H9 (cell line): Measurements from ENCODE around the gene SDHAF2. TPM values are rescaled to one million over a fixed set of nuclear protein-coding genes. Genes with fewer than 3 reads are reported as not detected.

Experiments
- DNase-seq: peaks from one replicate; pipeline ENCODE4 v3.0.0-alpha.2; 2017
- H2AFZ ChIP-seq: one replicate; pipeline ENCODE4 v1.6.1; 2013; ENCODE audit warnings: mild to moderate bottlenecking, low read length, control low read depth, moderate library complexity
- H2AK5ac ChIP-seq: 2 replicates; pipeline ENCODE4 v1.6.1; 2013; ENCODE audit warnings: low read length, control low read depth, mixed read lengths; ENCODE audit not compliant: insufficient read length
- H2BK120ac ChIP-seq: one replicate; pipeline ENCODE4 v1.6.1; 2013; ENCODE audit warnings: low read depth, mild to moderate bottlenecking, low read length, control low read depth, inconsistent platforms; ENCODE audit not compliant: poor library complexity, severe bottlenecking
- H2BK12ac ChIP-seq: 2 replicates; pipeline ENCODE4 v1.6.1; 2013; ENCODE audit warnings: low read length, control low read depth, mixed read lengths, low read depth; ENCODE audit not compliant: insufficient read length
- H2BK15ac ChIP-seq: 2 replicates; pipeline ENCODE4 v1.6.1; 2013; ENCODE audit warnings: low read depth, low read length, control low read depth
- H2BK20ac ChIP-seq: one replicate; pipeline ENCODE4 v1.6.1; 2013; ENCODE audit warnings: low read depth, mild to moderate bottlenecking, low read length, control low read depth, inconsistent platforms; ENCODE audit not compliant: poor library complexity, severe bottlenecking
- H2BK5ac ChIP-seq: 2 replicates; pipeline ENCODE4 v1.6.1; 2013; ENCODE audit warnings: low read length, control low read depth, mixed read lengths; ENCODE audit not compliant: insufficient read length
- H3K14ac ChIP-seq: 2 replicates; pipeline ENCODE4 v1.6.1; 2013; ENCODE audit warnings: low read length, control low read depth; ENCODE audit not compliant: insufficient read depth
- H3K18ac ChIP-seq: 2 replicates; pipeline ENCODE4 v1.6.1; 2013; ENCODE audit warnings: low read depth, mild to moderate bottlenecking, mixed read lengths, low read length, control low read depth; ENCODE audit not compliant: insufficient read length
- H3K23ac ChIP-seq: 2 replicates; pipeline ENCODE4 v1.6.1; 2013; ENCODE audit warnings: low read length, control low read depth, mixed read lengths, low read depth; ENCODE audit not compliant: insufficient read length
- H3K23me2 ChIP-seq: 2 replicates; pipeline ENCODE4 v1.6.1; 2013; ENCODE audit warnings: low read depth, mild to moderate bottlenecking, mixed read lengths, low read length, control low read depth; ENCODE audit not compliant: insufficient read length, poor library complexity, severe bottlenecking
- H3K27ac ChIP-seq: 2 replicates; pipeline ENCODE4 v1.5.1; 2013; ENCODE audit warnings: low read length, control low read depth, mixed read lengths, low read depth; ENCODE audit not compliant: insufficient read length
- H3K27me3 ChIP-seq: 2 replicates; pipeline ENCODE4 v1.6.1; 2013; ENCODE audit warnings: low read length, control low read depth, inconsistent platforms; ENCODE audit not compliant: insufficient read depth
- H3K4ac ChIP-seq: 2 replicates; pipeline ENCODE4 v1.6.1; 2013; ENCODE audit warnings: low read depth, mild to moderate bottlenecking, control low read depth, inconsistent platforms, low read length, moderate library complexity
- H3K4me1 ChIP-seq: 2 replicates; pipeline ENCODE4 v1.6.1; 2013; ENCODE audit warnings: low read length, control low read depth, inconsistent platforms; ENCODE audit not compliant: insufficient read depth
- H3K4me2 ChIP-seq: 2 replicates; pipeline ENCODE4 v1.6.1; 2013; ENCODE audit warnings: low read length, control low read depth, mixed read lengths; ENCODE audit not compliant: insufficient read length, insufficient read depth
- H3K56ac ChIP-seq: 2 replicates; pipeline ENCODE4 v1.6.1; 2013; ENCODE audit warnings: low read depth, mild to moderate bottlenecking, mixed read lengths, low read length, control low read depth; ENCODE audit not compliant: insufficient read length
- H3K79me1 ChIP-seq: 2 replicates; pipeline ENCODE4 v1.6.1; 2013; ENCODE audit warnings: low read depth, mild to moderate bottlenecking, moderate library complexity, low read length, control low read depth, inconsistent platforms; ENCODE audit not compliant: insufficient read depth, poor library complexity, severe bottlenecking
- H3K79me2 ChIP-seq: 2 replicates; pipeline ENCODE4 v1.6.1; 2013; ENCODE audit warnings: low read length, control low read depth, inconsistent platforms; ENCODE audit not compliant: insufficient read depth
- H3K9ac ChIP-seq: 2 replicates; pipeline ENCODE4 v1.6.1; 2013; ENCODE audit warnings: low read length, control low read depth, mixed read lengths; ENCODE audit not compliant: insufficient read length; ENCODE audit errors: extremely low read depth
- H3K9me3 ChIP-seq: one replicate; pipeline ENCODE4 v1.6.1; 2013; ENCODE audit warnings: low read depth, low read length, inconsistent platforms; ENCODE audit not compliant: control insufficient read depth
- H3T11ph ChIP-seq: one replicate; pipeline ENCODE4 v1.6.1; 2013; ENCODE audit warnings: mild to moderate bottlenecking, low read length, control low read depth, inconsistent platforms
- H4K20me1 ChIP-seq: one replicate; pipeline ENCODE4 v1.6.1; 2013; ENCODE audit not compliant: control insufficient read depth, insufficient read length, insufficient read depth
- H4K5ac ChIP-seq: 2 replicates; pipeline ENCODE4 v1.6.1; 2013; ENCODE audit warnings: low read depth, mild to moderate bottlenecking, mixed read lengths, low read length, control low read depth; ENCODE audit not compliant: insufficient read length
- H4K8ac ChIP-seq: replicated peaks from 2 replicates; pipeline ENCODE4 v1.6.1; 2013; ENCODE audit warnings: low read length, control low read depth, mixed read lengths, low read depth; ENCODE audit not compliant: insufficient read length
- H4K91ac ChIP-seq: 2 replicates; pipeline ENCODE4 v1.6.1; 2013; ENCODE audit warnings: low read depth, mild to moderate bottlenecking, moderate library complexity, mixed read lengths, low read length, control low read depth; ENCODE audit not compliant: insufficient read length
- H3K27ac Mint-ChIP-seq, 3 experiments: 2 replicates in 2 of 3; 3 replicates in 1 of 3; pipeline ENCODE4 v1.8.0; 2020 to 2021; ENCODE audit warnings: mixed read lengths in 3 of 3, mild to moderate bottlenecking in 1 of 3, moderate library complexity in 1 of 3
- H3K27me3 Mint-ChIP-seq: 2 replicates; pipeline ENCODE4 v1.8.0; 2021; ENCODE audit warnings: low read depth, mild to moderate bottlenecking, moderate library complexity, mixed read lengths
- H3K36me3 Mint-ChIP-seq, 3 experiments: 2 replicates in 2 of 3; 3 replicates in 1 of 3; pipeline ENCODE4 v1.8.0; 2020 to 2021; ENCODE audit warnings: low read depth in 3 of 3, mixed read lengths in 3 of 3; ENCODE audit not compliant: insufficient read depth in 1 of 3
- H3K4me1 Mint-ChIP-seq, 2 experiments: 2 replicates each; pipeline ENCODE4 v1.8.0; 2020; ENCODE audit warnings: mixed read lengths in 2 of 2
- H3K4me3 Mint-ChIP-seq, 2 experiments: 2 replicates in 1 of 2; 3 replicates in 1 of 2; pipeline ENCODE4 v1.8.0; 2020 to 2021; ENCODE audit warnings: mild to moderate bottlenecking in 2 of 2, mixed read lengths in 2 of 2, moderate library complexity in 1 of 2
- H3K9me3 Mint-ChIP-seq, 2 experiments: 2 replicates in 1 of 2; 3 replicates in 1 of 2; pipeline ENCODE4 v1.8.0; 2020; ENCODE audit warnings: mild to moderate bottlenecking in 2 of 2, mixed read lengths in 2 of 2, moderate library complexity in 1 of 2
- CTCF ChIP-seq: fragments of 200-600 bp; sonication (generic); conservative IDR thresholded peaks from 3 replicates; pipeline ENCODE4 v1.8.0; 2021; ENCODE audit warnings: antibody characterized with exemption, mild to moderate bottlenecking
- WGBS: extraction: QIAGEN DNeasy Blood & Tissue Kit; methylation state at CpG from one replicate; pipeline ENCODE4 v1.1.7; 2013; ENCODE audit warnings: missing lambda C conversion rate, low lambda C conversion rate, mixed read lengths; ENCODE audit not compliant: insufficient read length; ENCODE audit errors: extremely low coverage; 5-methylcytosine and 5-hydroxymethylcytosine counted together
- total RNA-seq: library from RNA; stranded (reverse); gene quantifications from 2 replicates; pipeline ENCODE4 v1.2.1, GENCODE V29; 2021

Gene SDHAF2
- total RNA-seq, 1 experiment from 2014 or later, result 41.8 TPM

GRCh38 chr11:61453695-61454094, 23.8 kb downstream of the SDHAF2 start:
- no peak overlapping the region for H3K18ac ChIP-seq
- no peak overlapping the region for H3T11ph ChIP-seq
- H2BK5ac ChIP-seq, result no peak overlapping the region
- DNase-seq, result no peak
- no peaks in the 10 kb centered on the region for H3K27me3 Mint-ChIP-seq
- H4K20me1 ChIP-seq, result peaks cover 2% of the 10 kb centered on the region
- no peak for TF ChIP-seq CTCF
- no peak overlapping the region for H3K4me3 Mint-ChIP-seq
- H3K9ac ChIP-seq, result no peak overlapping the region
- H3K14ac ChIP-seq, result no peak overlapping the region
- H3K36me3 Mint-ChIP-seq, result peaks cover 7 to 27% (median 9%) of the 10 kb centered on the region in 3 experiments; a peak in 6 of 7 replicates
- H3K23ac ChIP-seq, result no peak overlapping the region
- H2AFZ ChIP-seq, result no peak overlapping the region
- no peaks in the 10 kb centered on the region for H3K79me2 ChIP-seq
- H3K4me1 Mint-ChIP-seq, result no peaks in the 10 kb centered on the region
- H3K4ac ChIP-seq, result no peak overlapping the region
- H2AK5ac ChIP-seq, result no peak overlapping the region
- no peak overlapping the region for H3K27ac ChIP-seq
- no peak overlapping the region for H4K8ac ChIP-seq
- no peaks in the 10 kb centered on the region for H3K4me1 ChIP-seq
- H3K9me3 Mint-ChIP-seq, result no peaks in the 10 kb centered on the region
- H3K27ac Mint-ChIP-seq, result no peak overlapping the region
- no CpG with 5 or more reads among the region's 3 CpGs for whole genome bisulfite sequencing
- H3K79me1 ChIP-seq, result no peaks in the 10 kb centered on the region
- no peak overlapping the region for H2BK12ac ChIP-seq
- H2BK15ac ChIP-seq, result no peak overlapping the region
- H3K4me2 ChIP-seq, result no peak overlapping the region
- no peak overlapping the region for H2BK120ac ChIP-seq
- H2BK20ac ChIP-seq, result no peak overlapping the region
- no peak overlapping the region for H4K5ac ChIP-seq
- H4K91ac ChIP-seq, result no peak overlapping the region
- no peak overlapping the region for H3K56ac ChIP-seq
- H3K27me3 ChIP-seq, result no peaks in the 10 kb centered on the region
- H3K9me3 ChIP-seq, result no peaks in the 10 kb centered on the region
- H3K23me2 ChIP-seq, result no peaks in the 10 kb centered on the region
